ENCODE results near the gene CASKIN2.

DNA sequence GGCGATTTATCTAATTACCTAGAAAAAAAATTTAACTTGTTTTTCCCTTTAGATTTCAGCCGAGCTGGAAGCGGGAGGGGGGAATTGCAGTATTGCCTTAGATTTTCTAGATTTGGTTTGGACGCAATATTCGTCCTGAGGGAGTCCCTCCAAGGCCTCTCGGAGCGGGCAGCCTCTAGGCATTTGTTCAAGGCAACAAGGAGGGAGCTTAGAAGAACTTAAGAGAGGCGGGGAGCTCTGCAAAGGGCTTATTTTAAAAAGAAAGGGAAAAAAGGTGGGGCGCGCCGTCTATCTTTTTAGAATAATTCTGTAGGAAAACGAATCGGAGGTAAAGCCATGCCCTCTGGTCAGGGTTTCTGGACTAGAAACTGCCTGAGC, 59.3 kb downstream of the CASKIN2 start:
- TF ChIP-seq, protein P1, sequence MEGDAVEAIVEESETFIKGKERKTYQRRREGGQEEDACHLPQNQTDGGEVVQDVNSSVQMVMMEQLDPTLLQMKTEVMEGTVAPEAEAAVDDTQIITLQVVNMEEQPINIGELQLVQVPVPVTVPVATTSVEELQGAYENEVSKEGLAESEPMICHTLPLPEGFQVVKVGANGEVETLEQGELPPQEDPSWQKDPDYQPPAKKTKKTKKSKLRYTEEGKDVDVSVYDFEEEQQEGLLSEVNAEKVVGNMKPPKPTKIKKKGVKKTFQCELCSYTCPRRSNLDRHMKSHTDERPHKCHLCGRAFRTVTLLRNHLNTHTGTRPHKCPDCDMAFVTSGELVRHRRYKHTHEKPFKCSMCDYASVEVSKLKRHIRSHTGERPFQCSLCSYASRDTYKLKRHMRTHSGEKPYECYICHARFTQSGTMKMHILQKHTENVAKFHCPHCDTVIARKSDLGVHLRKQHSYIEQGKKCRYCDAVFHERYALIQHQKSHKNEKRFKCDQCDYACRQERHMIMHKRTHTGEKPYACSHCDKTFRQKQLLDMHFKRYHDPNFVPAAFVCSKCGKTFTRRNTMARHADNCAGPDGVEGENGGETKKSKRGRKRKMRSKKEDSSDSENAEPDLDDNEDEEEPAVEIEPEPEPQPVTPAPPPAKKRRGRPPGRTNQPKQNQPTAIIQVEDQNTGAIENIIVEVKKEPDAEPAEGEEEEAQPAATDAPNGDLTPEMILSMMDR (conservative IDR thresholded peaks at IDR 0.05; ENCODE audit: low read depth, low read length), result no peak
- no peak for TF ChIP-seq CHD1 (IDR thresholded peaks at IDR 0.05; ENCODE audit: low read depth, low read length)
- TF ChIP-seq MXI1 (IDR thresholded peaks at IDR 0.05; ENCODE audit: borderline replicate concordance, low read depth, low read length), result no peak
- TF ChIP-seq POLR2A (IDR thresholded peaks at IDR 0.05; ENCODE audit: low read depth, low read length), result peak; percentile 60; the same call in 1 of the 2 replicates
- no peak for TF ChIP-seq SMC3 (IDR thresholded peaks at IDR 0.05; ENCODE audit: low read depth, low read length)
- TF ChIP-seq, protein P2, sequence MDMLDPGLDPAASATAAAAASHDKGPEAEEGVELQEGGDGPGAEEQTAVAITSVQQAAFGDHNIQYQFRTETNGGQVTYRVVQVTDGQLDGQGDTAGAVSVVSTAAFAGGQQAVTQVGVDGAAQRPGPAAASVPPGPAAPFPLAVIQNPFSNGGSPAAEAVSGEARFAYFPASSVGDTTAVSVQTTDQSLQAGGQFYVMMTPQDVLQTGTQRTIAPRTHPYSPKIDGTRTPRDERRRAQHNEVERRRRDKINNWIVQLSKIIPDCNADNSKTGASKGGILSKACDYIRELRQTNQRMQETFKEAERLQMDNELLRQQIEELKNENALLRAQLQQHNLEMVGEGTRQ (IDR thresholded peaks at IDR 0.05; ENCODE audit: low read depth, low read length), result no peak
- no peak for TF ChIP-seq RFX5 (IDR thresholded peaks at IDR 0.05; ENCODE audit: low read depth, low read length)
- no peak for TF ChIP-seq MAZ (IDR thresholded peaks at IDR 0.05; ENCODE audit: borderline replicate concordance, low read depth, low read length)
- TF ChIP-seq BHLHE40 (IDR thresholded peaks at IDR 0.05; ENCODE audit: low read depth, low read length), result no peak
- no peak for TF ChIP-seq RCOR1 (IDR thresholded peaks at IDR 0.05; ENCODE audit: insufficient replicate concordance, low read length)
- TF ChIP-seq RAD21 (IDR thresholded peaks at IDR 0.05; ENCODE audit: low read length), result no peak
- no peak for TF ChIP-seq FOS (IDR thresholded peaks at IDR 0.05; ENCODE audit: low read depth, low read length)
- TF ChIP-seq MAFK (IDR thresholded peaks at IDR 0.05; ENCODE audit: low read depth, low read length), result no peak

Measured in IMR-90 (cell line).